GM19452 (cell line): ENCODE data around the gene CD300H.
"Not testable (repeated sequence)": the region's sequence is repeated elsewhere in the genome, so short reads cannot be mapped to it uniquely, and the experiment has no call there.

ENCODE experiments used
- ATAC-seq: cut with Tn5 transposase; IDR thresholded peaks from one replicate; pipeline ENCODE4 v1.9.1; 2021; ENCODE audit not compliant: unreplicated experiment

Gene CD300H

DNA sequence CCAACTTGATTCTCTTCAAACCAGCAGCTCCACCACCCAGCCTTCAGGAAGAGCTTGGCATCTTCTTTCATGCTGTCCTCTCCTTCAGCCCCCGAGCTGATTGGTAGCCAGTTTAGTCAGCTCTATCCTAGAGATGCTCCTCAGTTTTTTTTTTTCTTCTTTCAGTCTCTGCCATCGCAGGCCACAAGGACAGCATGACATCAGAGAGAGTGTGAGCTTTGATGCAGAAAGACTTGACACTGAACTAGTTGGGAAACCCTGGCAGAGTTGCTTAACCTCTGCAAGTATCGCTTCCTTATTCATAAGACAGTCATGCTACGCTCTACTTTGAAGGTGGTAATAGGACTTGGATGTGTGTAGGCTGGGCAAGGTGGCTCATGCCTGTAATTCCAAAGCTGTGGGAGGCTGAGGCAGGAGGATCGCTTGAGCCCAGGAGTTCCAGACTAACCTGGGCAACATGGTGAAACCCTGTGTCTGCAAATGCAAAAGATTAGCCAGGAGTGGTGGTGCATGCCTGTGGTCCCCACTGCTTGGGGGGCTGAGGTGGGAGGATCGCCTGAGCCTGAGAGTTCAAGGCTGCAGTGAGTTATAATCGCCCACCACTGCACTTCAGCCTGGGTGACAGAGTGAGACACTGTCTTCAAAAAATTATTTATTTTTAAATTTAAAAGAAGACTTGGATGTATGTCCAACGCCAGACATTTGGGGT, 38.7 kb downstream of the CD300H start:
- ATAC-seq: peak; percentile 85

DNA sequence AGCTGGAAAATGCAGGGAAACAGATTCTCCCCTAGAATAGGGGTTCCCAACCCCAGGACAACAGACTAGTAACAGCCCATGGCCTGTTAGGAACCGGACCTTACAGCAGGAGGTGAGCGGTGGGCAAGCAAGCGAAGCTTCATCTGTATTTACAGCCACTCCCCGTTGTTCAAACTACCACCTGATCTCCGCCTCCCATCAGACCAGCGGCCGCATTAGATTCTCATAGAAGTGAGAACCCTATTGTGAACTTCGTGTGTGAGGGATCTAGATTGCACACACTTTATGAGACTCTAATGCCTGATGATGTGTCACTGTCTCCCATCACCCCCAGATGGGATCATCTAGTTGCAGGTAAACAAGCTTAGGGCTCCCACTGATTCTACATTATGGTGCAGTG, 39.6 kb downstream of the CD300H start:
- no peak for ATAC-seq

DNA sequence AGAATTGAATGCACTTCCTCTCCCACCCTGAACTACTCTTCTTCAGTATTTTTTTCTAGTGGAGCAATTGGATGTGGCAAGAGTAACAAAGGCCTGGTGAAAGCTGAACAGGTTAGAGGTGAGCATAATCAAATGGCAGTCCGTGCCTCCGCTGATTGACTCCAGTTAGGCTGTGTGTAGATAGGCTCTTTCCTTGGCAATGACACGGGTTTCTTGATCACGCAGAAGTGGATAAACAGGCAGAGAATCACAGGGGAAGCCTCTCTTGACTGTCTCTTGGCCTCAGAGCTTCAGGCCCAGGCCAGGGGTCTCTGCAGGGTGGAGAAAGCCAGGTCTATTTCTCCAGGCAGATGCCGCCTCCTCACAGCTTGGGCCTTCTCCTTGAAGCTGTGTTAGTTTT, 40.2 kb downstream of the CD300H start:
- no peak for ATAC-seq

- ATAC-seq: no peak
Observed at GRCh38 chr17:74526681-74527080, 40.6 kb downstream of the CD300H start.

DNA sequence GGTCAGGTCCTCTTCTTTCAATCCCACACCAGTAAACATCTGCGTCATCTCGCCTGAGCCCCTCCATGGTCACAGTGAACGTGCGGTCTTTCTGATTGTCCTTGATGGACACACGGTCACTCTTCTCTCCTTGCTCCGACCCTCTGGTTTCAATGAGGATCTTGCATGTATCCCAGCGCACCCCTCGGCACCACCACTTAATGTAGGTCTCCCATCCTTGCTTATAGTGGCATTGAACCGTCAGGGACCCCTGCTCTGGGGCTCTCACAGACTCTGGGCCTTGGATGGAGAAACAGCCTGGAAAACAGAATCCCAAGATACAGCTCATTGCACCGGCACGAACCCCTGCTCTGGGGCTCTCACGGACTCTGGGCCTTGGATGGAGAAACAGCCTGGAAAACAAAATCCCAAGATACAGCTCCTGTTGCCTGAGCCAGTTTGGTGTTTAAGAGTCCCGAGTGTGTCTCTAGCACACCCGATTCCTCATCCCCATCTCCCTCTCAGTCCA, 41.5 kb downstream of the CD300H start:
- no peak for ATAC-seq

- no peak for ATAC-seq
Observed at GRCh38 chr17:74525465-74525725, 41.9 kb downstream of the CD300H start.

DNA sequence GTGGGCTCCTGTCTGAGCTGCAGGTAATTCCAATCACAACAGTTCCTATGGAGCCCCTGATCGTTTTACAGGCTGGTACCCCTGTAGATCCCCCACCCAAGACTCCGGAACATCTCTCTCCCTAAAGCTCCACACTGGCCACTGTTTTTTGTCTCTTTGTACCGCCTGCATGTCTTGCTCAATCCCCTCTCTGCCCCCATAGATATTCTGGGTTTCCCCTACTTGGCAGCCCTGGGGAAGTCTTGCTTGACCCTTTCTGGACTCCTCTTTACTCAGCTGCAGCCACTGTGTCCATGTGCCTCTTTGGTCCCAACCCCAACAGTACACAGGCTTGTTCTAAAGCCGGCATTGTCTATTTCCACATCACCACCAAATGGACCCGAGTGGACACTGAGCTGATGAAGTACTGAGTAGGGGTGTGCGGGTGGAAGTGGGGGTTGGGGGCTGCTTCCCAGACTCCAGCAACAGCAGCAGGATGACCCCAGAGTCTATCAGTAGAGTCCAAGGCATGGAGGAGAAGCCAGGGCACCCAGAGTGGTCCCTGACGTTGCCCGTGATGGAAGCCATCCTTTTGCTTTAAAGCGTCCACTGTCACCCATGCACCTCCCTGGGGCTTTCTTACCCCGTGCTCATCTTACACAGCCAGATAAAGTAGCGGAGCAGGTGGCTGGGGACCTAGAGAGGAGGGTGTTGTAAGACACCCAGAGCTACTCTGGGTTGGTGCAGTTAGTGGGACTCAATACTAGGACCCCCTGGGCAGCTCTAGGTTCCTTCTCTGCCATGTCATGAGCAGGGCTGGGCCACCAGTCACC, 42.5 kb downstream of the CD300H start:
- ATAC-seq: no peak

GRCh38 chr17:74523308-74523707, 44.0 kb downstream of the CD300H start:
- no peak for ATAC-seq

- ATAC-seq: no peak
Observed at GRCh38 chr17:74522381-74523105, 44.8 kb downstream of the CD300H start.

- no peak for ATAC-seq
Observed at GRCh38 chr17:74521701-74522201, 45.6 kb downstream of the CD300H start.

- ATAC-seq: no peak
Observed at GRCh38 chr17:74520790-74521480, 46.4 kb downstream of the CD300H start.

DNA sequence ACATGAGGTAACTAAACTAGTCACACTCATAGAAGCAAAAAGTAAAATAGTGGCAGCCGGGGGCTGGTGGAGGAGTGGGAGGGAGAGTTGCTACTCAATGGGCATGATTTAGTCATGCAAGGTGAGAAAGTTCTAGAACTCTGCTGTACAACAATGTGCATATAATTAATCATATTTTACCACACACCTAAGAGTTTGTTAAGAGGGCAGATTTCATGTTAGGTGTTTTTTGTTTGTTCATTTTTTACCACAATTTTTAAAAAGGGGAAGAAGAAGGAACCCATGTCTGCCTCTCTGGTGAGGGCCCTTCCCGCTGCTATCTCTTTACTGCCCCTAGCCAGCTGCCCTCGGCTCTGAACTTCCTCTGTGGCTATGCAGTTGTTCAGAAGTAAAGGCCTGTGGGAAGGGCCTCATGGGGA, 47.3 kb downstream of the CD300H start:
- no peak for ATAC-seq

GRCh38 chr17:74518413-74518981, 48.8 kb downstream of the CD300H start:
- ATAC-seq: not testable (repeated sequence)

DNA sequence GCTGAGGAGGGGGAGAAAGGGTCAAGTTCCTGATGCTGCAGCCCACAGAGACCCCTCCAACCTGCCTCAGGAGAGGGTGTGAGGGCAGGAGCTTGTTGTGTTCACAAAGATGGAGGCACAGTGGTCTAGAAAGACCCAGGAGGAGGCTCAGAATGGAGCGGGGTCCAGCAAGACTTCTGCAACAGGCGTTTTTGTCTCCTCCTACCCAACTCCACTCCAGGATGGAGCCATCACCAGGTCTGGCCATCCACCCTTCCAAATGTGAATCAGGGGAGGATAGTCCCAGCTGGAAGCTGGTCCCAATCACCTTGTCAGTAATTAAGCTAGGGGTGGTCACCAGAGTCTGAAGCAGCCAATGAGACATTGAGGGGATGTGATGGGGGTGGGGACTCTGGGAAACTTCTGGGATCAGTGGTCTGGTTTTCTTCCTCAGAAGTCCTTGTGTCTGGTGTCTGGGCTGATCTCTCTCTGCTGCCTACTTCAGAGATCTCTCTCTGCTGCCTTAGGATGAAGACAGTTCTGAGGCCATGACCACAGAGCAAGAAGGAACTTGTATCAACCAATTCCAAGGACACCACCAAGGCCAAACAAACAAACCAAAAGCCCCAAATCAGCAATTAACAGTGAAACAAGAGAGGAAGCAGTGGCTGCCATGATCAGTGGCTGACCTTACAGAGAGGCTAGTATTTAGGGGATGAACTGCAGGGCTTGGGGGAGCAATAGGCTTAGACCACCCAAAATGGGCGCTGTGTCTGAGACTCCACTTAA, 50.6 kb downstream of the CD300H start:
- no peak for ATAC-seq

DNA sequence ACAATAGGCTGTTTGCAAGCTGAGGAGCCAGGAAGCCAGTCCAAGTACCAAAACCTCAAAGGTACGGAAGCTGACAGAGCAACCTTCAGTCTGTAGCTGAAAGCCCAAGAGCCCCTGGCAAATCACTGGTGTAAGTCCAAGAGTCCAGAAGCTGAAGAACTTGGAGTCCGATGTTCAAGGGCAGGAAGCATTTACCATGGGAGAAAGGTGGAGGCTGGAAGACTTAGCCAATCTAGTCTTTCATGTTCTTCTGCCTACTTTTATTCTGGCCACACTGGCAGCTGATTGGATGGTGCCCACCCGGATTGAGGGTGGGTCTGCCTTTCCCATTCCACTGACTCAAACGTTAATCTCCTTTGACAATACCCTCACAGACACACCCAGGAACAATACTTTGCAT, 51.4 kb downstream of the CD300H start:
- ATAC-seq: no peak

- no peak for ATAC-seq
Observed at GRCh38 chr17:74514632-74515334, 52.5 kb downstream of the CD300H start.

DNA sequence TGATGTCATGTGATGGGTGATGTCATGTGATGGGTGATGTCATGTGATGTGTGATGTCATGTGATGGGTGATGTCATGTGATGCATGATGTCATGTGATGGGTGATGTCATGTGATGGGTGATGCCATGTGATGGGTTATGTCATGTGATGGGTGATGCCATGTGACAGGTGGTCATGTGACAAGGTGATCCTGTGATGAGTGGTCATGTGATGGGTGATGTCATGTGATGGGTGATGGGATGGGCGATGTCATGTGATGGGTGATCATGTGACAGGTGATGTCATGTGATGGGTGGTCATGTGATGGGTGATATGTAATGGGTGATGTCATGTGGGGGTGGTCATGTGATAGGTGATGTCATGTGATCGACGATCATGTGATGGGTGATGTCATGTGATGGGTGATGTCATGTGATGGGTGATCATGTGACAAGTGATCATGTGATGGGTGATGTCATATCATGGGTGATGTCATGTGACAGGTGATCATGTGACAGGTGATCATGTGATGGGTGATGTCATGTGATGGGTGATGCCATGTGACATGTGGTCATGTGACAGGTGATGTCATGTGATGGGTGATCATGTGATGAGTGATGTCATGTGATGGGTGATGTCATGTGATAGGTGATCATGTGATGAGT, 53.2 kb downstream of the CD300H start:
- no peak for ATAC-seq

GRCh38 chr17:74512624-74513091, 54.7 kb downstream of the CD300H start:
- peak; percentile 56 for ATAC-seq

GRCh38 chr17:74512036-74512435, 55.3 kb downstream of the CD300H start:
- no peak for ATAC-seq
